GM13976 (cell line): ENCODE measurements around the gene TIMM8A.
A peak's percentile ranks its signal among the peaks of the same experiment; 100 is the strongest.

Experiments used
- DNase-seq: peaks from one replicate; pipeline ENCODE4 v3.0.0; 2012; ENCODE audit warnings: low spot score
- in situ Hi-C: fragments of 300-500 bp; cut with MboI; formaldehyde crosslinking; loops from one replicate; pipeline ENCODE4 v1.12.0; 2022; ENCODE audit warnings: low sequenced_read_pairs, mixed read lengths, inconsistent platforms; ENCODE audit not compliant: unreplicated experiment
- TF ChIP-seq, protein P1 (sequence below): IDR thresholded peaks from 2 replicates; pipeline ENCODE4 v1.5.1; 2012; ENCODE audit warnings: borderline replicate concordance, mild to moderate bottlenecking; ENCODE audit not compliant: insufficient read depth; ENCODE audit errors: extremely low read depth, missing control alignments, control extremely low read depth

The TIMM8A gene, protein sequence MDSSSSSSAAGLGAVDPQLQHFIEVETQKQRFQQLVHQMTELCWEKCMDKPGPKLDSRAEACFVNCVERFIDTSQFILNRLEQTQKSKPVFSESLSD

DNA sequence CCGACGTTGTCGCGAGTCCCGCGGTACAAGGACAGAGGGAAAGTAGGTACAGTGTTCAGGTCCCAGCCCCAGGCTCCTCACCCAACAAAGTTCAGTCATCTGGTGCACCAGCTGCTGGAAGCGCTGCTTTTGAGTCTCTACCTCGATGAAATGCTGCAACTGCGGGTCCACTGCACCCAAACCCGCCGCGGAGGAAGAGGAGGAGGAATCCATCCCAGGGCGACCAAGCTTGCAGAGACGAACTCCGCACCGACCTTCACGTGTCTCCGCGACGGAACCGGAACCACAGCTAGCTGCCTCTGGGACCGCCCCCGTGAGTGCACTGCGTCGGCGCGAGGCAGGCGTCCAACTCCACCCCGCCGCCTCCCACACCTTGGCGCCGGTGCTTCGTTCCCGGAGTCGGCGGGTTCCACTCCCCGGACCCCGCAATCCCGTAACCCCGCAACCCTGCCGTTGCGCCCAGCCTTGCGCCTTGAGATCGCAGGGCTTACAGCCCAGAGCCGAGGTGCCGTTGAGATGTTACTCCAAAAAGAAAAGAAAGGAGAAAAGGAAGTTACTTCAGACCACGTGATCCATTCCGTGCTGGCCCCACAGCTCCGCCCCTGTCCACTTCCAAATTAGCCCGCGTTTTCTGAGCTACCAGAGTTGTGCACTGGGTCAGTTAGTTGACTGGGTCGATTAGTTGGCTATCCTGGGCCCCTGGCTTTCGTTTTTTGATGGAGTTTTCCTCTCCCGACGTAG lies at the start of gene TIMM8A:
TIMM8A (minus strand) TSS at position 291 of the 741 bp plus-strand sequence; CDS start at position 213, 78 bp downstream.
- TF ChIP-seq, protein P1, sequence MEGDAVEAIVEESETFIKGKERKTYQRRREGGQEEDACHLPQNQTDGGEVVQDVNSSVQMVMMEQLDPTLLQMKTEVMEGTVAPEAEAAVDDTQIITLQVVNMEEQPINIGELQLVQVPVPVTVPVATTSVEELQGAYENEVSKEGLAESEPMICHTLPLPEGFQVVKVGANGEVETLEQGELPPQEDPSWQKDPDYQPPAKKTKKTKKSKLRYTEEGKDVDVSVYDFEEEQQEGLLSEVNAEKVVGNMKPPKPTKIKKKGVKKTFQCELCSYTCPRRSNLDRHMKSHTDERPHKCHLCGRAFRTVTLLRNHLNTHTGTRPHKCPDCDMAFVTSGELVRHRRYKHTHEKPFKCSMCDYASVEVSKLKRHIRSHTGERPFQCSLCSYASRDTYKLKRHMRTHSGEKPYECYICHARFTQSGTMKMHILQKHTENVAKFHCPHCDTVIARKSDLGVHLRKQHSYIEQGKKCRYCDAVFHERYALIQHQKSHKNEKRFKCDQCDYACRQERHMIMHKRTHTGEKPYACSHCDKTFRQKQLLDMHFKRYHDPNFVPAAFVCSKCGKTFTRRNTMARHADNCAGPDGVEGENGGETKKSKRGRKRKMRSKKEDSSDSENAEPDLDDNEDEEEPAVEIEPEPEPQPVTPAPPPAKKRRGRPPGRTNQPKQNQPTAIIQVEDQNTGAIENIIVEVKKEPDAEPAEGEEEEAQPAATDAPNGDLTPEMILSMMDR, result no peak
- DNase-seq, result peak; percentile 87
- in situ Hi-C loops, result no loop called here

DNA sequence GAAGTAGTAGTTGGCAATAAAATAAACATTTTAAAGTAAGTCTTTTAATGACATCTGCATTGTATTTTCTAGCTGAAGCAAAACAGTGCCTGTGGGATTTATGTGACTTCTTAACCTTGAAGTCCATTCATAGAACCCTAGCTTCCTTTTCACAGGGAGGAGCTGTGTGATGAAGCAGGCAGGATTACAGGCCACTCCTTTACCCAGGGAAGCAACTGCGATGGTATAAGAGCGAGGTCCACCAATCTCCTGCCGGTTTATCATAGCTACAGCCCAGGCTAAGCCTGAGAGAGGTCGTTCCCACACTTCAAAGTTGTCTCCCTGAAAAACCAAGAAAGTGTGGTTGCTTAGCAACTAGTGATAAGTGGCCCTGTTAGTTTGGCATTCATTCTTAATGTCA lies 49.2 kb upstream of the TIMM8A start:
- TF ChIP-seq, protein P1, result no peak
- in situ Hi-C loops, result no loop called here
- no peak for DNase-seq

DNA sequence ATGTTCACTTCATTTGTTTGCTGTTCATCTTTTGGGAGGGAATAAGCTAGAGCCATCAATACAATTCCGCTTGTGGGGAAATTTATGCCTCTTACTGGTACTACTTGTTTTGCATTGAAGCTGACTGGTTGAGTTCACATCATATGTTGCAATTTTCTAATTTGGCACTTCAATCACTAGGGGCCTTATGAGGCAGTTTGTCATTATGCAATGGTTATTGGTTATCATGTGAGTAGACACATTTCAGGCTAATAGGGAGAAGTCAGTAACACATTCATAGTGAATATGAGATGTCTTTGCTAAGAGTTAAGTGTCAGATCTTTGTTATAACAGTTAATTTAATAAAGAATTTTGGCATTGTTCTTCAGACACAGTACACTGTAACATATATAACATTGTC lies 47.2 kb upstream of the TIMM8A start:
- DNase-seq, result no peak
- in situ Hi-C loops, result no loop called here
- TF ChIP-seq, protein P1, result no peak

DNA sequence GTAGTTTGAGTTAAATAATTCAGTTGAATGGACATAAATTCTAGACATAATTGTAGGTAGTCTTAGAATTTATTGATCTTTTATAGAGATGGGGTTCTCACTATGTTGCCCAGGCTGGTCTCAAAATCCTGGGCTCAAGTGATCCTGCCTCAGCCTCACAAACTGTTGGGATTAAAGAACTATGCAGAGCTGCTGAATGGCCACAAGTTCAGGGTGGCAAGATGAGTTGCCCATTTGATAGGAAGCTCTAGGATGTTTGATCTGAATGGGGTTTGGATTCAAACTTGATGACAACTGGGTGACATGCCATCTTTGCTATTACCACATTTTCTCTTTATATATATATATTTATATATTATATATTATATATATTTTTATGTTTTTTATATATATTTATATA lies 45.8 kb upstream of the TIMM8A start:
- TF ChIP-seq, protein P1, result no peak
- in situ Hi-C loops, result no loop called here
- DNase-seq, result no peak

DNA sequence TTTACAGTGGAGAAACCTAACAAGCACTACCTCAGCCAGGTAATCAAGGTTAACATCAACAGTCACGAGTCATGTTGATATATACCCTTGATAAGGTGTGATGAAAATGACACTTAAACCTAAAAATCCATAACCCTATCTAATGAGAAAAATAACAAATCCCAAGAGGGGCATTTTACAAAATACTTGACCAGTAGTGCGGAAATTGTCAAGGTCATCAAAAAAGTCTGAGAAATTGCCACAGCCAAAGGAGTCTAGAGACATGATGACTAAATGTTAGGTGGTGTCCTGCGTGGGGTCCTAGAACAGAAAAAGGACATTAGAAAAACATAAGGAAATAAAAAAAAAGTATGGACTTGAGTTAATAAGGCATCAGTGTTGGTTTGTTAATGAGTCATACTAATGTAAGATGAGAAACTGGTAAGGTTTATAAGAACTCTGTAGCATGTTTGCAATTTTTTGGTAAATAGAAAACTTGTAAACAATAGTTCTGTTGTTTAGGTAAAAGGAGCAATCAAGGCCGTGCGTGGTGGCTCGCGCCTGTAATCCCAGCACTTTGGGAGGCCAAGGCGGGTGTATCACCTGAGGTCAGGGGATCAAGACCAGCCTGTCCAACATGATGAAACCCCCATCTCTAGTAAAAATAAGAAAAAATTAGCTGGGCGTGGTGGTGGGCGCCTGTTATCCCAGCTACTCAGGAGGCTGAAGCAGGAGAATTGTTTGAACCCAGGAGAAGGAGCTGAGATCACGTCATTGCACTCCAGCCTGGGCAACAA lies 45.2 kb upstream of the TIMM8A start:
- in situ Hi-C loops, result no loop called here
- no peak for DNase-seq
- TF ChIP-seq, protein P1, result no peak

DNA sequence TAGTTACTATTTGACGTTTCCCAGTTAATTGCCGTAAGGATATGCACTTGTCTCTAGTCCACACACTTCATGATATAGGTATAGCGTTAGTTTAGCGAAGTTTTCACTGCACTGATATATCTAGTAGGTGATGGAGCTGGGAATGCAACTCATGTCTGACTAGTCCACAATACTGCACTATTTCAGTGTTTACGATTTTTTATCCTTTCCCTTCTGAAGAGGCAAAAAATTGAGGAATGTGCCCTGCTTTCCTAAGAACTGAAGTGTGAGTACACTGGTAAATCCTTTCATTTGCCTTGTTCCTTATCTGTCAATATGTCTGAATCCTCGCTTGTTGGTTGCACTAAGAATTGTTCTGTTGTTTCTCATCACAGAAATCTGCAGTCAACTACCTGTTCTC lies 43.3 kb upstream of the TIMM8A start:
- TF ChIP-seq, protein P1, result no peak
- no peak for DNase-seq
- in situ Hi-C loops, result no loop called here
